HG02852 (cell line): ENCODE measurements around the gene CASP3.
"Not testable (repeated sequence)": the region's sequence is repeated elsewhere in the genome, so short reads cannot be mapped to it uniquely, and the experiment has no call there.

Source experiments
- ATAC-seq: cut with Tn5 transposase; IDR thresholded peaks from one replicate; pipeline ENCODE4 v1.9.1; 2021; ENCODE audit warnings: mild to moderate bottlenecking, moderate library complexity; ENCODE audit not compliant: unreplicated experiment

Gene CASP3

GRCh38 chr4:184664445-184665210 lies 15.4 kb upstream of the CASP3 start:
- no peak for ATAC-seq

GRCh38 chr4:184662236-184662635 lies 13.0 kb upstream of the CASP3 start:
- ATAC-seq: no peak

- no peak for ATAC-seq
Observed at GRCh38 chr4:184660978-184661377, 11.7 kb upstream of the CASP3 start.

GRCh38 chr4:184657820-184658219 lies 8.6 kb upstream of the CASP3 start:
- not testable (repeated sequence) for ATAC-seq

GRCh38 chr4:184657144-184657543 lies 7.9 kb upstream of the CASP3 start:
- no peak for ATAC-seq

GRCh38 chr4:184655889-184656869 lies 6.9 kb upstream of the CASP3 start:
- no peak for ATAC-seq

GRCh38 chr4:184653650-184654049 lies 4.4 kb upstream of the CASP3 start:
- no peak for ATAC-seq

- ATAC-seq: not testable (repeated sequence)
Observed at GRCh38 chr4:184652681-184653080, 3.4 kb upstream of the CASP3 start.

- ATAC-seq: no peak
Observed at GRCh38 chr4:184651899-184652298, 2.7 kb upstream of the CASP3 start.

GRCh38 chr4:184649971-184650855 lies 966 bp upstream of the CASP3 start:
- peak; percentile 11 for ATAC-seq

- ATAC-seq: peak; percentile 24
Observed at GRCh38 chr4:184648313-184649025, 778 bp downstream of the CASP3 start.

GRCh38 chr4:184648054-184648312 lies 1.3 kb downstream of the CASP3 start:
- no peak for ATAC-seq

GRCh38 chr4:184647266-184648053 lies 1.8 kb downstream of the CASP3 start:
- no peak for ATAC-seq

- ATAC-seq: no peak
Observed at GRCh38 chr4:184645904-184646610, 3.2 kb downstream of the CASP3 start.

GRCh38 chr4:184644553-184645307 lies 4.5 kb downstream of the CASP3 start:
- no peak for ATAC-seq

GRCh38 chr4:184643731-184644130 lies 5.5 kb downstream of the CASP3 start:
- ATAC-seq: no peak

- no peak for ATAC-seq
Observed at GRCh38 chr4:184641451-184641850, 7.8 kb downstream of the CASP3 start.

- no peak for ATAC-seq
Observed at GRCh38 chr4:184641022-184641421, 8.2 kb downstream of the CASP3 start.
